ENCODE measurements around the gene CRLF1. TPM values are rescaled to one million over a fixed set of nuclear protein-coding genes. Genes with fewer than 3 reads are reported as not detected.

CRLF1 gene
- total and polyA plus RNA-seq, 12 donors, result 0.44 to 111 (median 21.3) TPM

DNA sequence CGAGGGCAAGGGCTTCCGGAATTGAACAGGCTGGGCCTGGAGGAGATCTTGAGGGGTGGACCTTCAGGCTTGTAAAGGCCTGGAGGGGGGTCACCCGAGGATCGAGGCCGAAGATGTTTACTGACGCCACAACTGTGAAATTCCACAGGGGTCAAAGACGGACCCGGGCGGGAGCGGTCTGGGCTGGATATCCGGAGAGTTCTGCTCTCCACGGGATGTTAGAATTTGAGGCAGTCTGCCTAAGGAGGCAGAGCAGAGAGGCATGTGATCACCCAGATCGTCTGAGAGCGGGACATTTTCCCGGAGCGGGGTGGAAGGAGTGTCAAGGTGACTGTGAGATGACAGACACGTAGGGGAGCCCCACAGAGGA, 43.4 kb upstream of the CRLF1 start:
- 48 to 86% (median 48%) methylated on average over 13 to 17 of the region's 17 CpGs; no CpG with 5 or more reads in 1 of the 4 donors for whole genome bisulfite sequencing, 4 donors
- peak overlapping the region in 4 of 5 donors; percentile 60 to 86 (median 80) for H3K27ac ChIP-seq
- no peaks in the 10 kb centered on the region for H3K36me3 ChIP-seq (replicated peaks in 1 of 2)
- H3K9me3 ChIP-seq (replicated peaks in 1 of 3), result no peaks in the 10 kb centered on the region
- DNase-seq, result peak in 3 of 7 donors; percentile 27 to 81 (median 70)
- peak in 1 of 2 donors; percentile 11 for TF ChIP-seq POLR2A (IDR thresholded peaks at IDR 0.05)
- TF ChIP-seq, protein P1, sequence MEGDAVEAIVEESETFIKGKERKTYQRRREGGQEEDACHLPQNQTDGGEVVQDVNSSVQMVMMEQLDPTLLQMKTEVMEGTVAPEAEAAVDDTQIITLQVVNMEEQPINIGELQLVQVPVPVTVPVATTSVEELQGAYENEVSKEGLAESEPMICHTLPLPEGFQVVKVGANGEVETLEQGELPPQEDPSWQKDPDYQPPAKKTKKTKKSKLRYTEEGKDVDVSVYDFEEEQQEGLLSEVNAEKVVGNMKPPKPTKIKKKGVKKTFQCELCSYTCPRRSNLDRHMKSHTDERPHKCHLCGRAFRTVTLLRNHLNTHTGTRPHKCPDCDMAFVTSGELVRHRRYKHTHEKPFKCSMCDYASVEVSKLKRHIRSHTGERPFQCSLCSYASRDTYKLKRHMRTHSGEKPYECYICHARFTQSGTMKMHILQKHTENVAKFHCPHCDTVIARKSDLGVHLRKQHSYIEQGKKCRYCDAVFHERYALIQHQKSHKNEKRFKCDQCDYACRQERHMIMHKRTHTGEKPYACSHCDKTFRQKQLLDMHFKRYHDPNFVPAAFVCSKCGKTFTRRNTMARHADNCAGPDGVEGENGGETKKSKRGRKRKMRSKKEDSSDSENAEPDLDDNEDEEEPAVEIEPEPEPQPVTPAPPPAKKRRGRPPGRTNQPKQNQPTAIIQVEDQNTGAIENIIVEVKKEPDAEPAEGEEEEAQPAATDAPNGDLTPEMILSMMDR (IDR thresholded peaks at IDR 0.05), result no peak
- H3K27me3 ChIP-seq, result no peaks in the 10 kb centered on the region
- peaks cover 7 to 27% of the 10 kb centered on the region in 2 donors for H3K4me1 ChIP-seq (replicated peaks in 1 of 2)
- no peak overlapping the region for H3K4me3 ChIP-seq
- intact Hi-C loops (cut with DNase I), result no loop called here

DNA sequence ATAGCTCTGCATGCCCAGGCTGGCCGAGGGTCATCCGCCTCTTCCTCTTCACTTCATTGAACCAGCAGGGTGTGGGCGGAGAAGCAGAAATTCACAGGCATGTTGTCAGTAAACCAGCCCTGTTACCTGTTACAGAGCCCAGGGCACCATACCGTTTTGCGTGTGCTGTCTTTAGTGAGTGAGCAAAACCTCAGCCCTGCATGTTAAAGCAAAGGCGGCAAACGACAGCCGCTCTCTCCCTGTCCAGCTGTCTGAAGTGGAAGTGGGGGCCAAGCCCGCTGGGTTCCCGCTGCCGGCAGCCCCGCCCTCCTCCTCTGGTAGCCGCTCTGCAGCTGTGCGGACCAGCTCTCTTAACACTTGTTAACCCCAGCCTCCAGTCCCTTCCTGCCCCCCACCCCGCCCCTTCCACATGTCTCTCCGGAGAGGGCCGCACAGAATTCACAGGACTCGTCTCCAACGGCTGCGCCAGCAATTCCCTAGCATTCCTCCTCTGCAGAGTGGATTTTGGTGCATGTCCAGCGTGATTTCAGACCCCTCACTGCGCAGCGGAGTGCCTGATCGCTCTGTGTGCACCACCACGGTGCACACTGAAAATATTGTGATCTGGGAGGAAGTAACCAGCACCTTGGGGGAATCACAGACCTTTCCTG, 42.9 kb upstream of the CRLF1 start:
- Histone ChIP-seq H3K4me1 (replicated peaks in 1 of 2) (peaks cover 7 to 30% of the 10 kb centered on the region in 2 donors), H3K4me3 (peak overlapping the region in 1 of 4 donors; percentile 1), H3K27me3 (no peaks in the 10 kb centered on the region), H3K9me3 (replicated peaks in 1 of 3) (no peaks in the 10 kb centered on the region), H3K27ac (peak overlapping the region in 4 of 5 donors; percentile 60 to 86 (median 80)), H3K36me3 (replicated peaks in 1 of 2) (no peaks in the 10 kb centered on the region)
- DNase-seq, result peak in 2 of 7 donors; percentile 23 to 74
- 46 to 74% (median 57%) methylated on average over 8 to 25 of the region's 25 CpGs for WGBS, 4 donors
- intact Hi-C loops (cut with DNase I), result no loop called here
- TF ChIP-seq, protein P1 (IDR thresholded peaks at IDR 0.05), result no peak
- no peak for TF ChIP-seq POLR2A (IDR thresholded peaks at IDR 0.05)

DNA sequence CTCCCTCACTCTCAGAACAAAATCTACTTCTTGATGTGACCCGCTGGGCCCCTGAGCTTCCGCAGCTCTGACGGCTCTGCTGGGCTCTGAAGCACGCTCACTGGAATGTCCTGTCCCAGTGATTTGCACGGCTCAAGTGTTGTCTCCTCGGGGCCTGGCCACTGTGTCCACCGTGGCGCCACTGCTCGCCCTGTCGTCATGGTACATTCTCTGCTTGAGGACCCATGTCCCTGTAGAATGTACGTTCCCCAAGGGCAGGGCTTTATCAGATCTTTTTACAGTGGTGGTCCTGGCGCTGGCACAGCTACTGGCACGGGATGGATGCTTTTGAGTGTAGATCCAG, 42.3 kb upstream of the CRLF1 start:
- DNase-seq, result peak in 1 of 7 donors; percentile 79
- WGBS, 4 donors, result 60 to 80% (median 69%) methylated on average over 2 to 13 of the region's 13 CpGs

GRCh38 chr19:18647807-18648206, 41.2 kb upstream of the CRLF1 start:
- no peaks in the 10 kb centered on the region for H3K36me3 ChIP-seq (replicated peaks in 1 of 2)
- no peak for TF ChIP-seq POLR2A (IDR thresholded peaks at IDR 0.05)
- TF ChIP-seq, protein P1 (IDR thresholded peaks at IDR 0.05), result no peak
- peak overlapping the region in 2 of 5 donors; percentile 10 to 83 for H3K27ac ChIP-seq

More for the DNA sequence above, 42.3 kb upstream of the CRLF1 start:
- no peak overlapping the region for H3K4me3 ChIP-seq
- H3K9me3 ChIP-seq (replicated peaks in 1 of 3), result no peaks in the 10 kb centered on the region
- TF ChIP-seq POLR2A (IDR thresholded peaks at IDR 0.05), result no peak
- TF ChIP-seq, protein P1 (IDR thresholded peaks at IDR 0.05), result no peak
- no peaks in the 10 kb centered on the region for H3K27me3 ChIP-seq
- intact Hi-C loops (cut with DNase I), result no loop called here
- H3K4me1 ChIP-seq (replicated peaks in 1 of 2), result peaks cover 7 to 30% of the 10 kb centered on the region in 2 donors
- peak overlapping the region in 4 of 5 donors; percentile 60 to 86 (median 80) for H3K27ac ChIP-seq
- no peaks in the 10 kb centered on the region for H3K36me3 ChIP-seq (replicated peaks in 1 of 2)

More at GRCh38 chr19:18647807-18648206, 41.2 kb upstream of the CRLF1 start:
- no peak overlapping the region for H3K4me3 ChIP-seq
- no peaks in the 10 kb centered on the region for H3K27me3 ChIP-seq
- peaks cover 7 to 30% of the 10 kb centered on the region in 2 donors for H3K4me1 ChIP-seq (replicated peaks in 1 of 2)
- WGBS, 4 donors, result 90 to 100% (median 98%) methylated on average over 3 to 10 of the region's 10 CpGs
- DNase-seq, result no peak
- intact Hi-C loops (cut with DNase I), result no loop called here
- no peaks in the 10 kb centered on the region for H3K9me3 ChIP-seq (replicated peaks in 1 of 3)

All from adrenal gland (tissue), 12 donors.